GM19043 (cell line): ENCODE data around the gene DNAH11.

Source experiments
- ATAC-seq: cut with Tn5 transposase; IDR thresholded peaks from one replicate; pipeline ENCODE4 v1.9.1; 2021; ENCODE audit warnings: low read depth; ENCODE audit not compliant: unreplicated experiment

DNAH11 gene

GRCh38 chr7:21948364-21948763, 405.5 kb downstream of the DNAH11 start:
- ATAC-seq = no peak

- ATAC-seq = no peak
Observed at GRCh38 chr7:21948887-21949540, 406.2 kb downstream of the DNAH11 start.
